NCI-H146 treated with DMSO at 0.1 percent for 48 hours (cell line): ENCODE measurements around the gene B3GNT3.
"Not testable (repeated sequence)": the region's sequence is repeated elsewhere in the genome, so short reads cannot be mapped to it uniquely, and the experiment has no call there.

Source experiments
- DNase-seq: peaks from one replicate; lab custom pipeline; 2025; ENCODE audit not compliant: unreplicated experiment; lab: John Stamatoyannopoulos, UW

B3GNT3 gene

GRCh38 chr19:17766543-17767131 is 28.3 kb upstream of the B3GNT3 start:
- DNase-seq: peak; percentile 53

- DNase-seq: no peak
Observed at GRCh38 chr19:17767559-17767958, 27.4 kb upstream of the B3GNT3 start.

- no peak for DNase-seq
Observed at GRCh38 chr19:17770613-17771012, 24.3 kb upstream of the B3GNT3 start.

GRCh38 chr19:17772172-17772571 is 22.8 kb upstream of the B3GNT3 start:
- no peak for DNase-seq

GRCh38 chr19:17775245-17775927 is 19.6 kb upstream of the B3GNT3 start:
- DNase-seq: no peak

GRCh38 chr19:17775991-17776803 is 18.7 kb upstream of the B3GNT3 start:
- no peak for DNase-seq

- DNase-seq: not testable (repeated sequence)
Observed at GRCh38 chr19:17777840-17778239, 17.1 kb upstream of the B3GNT3 start.

- DNase-seq: peak; percentile 74
Observed at GRCh38 chr19:17778251-17778967, 16.5 kb upstream of the B3GNT3 start.

GRCh38 chr19:17778968-17779929 is 15.7 kb upstream of the B3GNT3 start:
- DNase-seq: peak; percentile 29

GRCh38 chr19:17780781-17781180 is 14.2 kb upstream of the B3GNT3 start:
- no peak for DNase-seq

GRCh38 chr19:17783721-17784120 is 11.2 kb upstream of the B3GNT3 start:
- not testable (repeated sequence) for DNase-seq

- peak; percentile 28 for DNase-seq
Observed at GRCh38 chr19:17784201-17785008, 10.5 kb upstream of the B3GNT3 start.

GRCh38 chr19:17787274-17787913 is 7.5 kb upstream of the B3GNT3 start:
- DNase-seq: no peak

- DNase-seq: no peak
Observed at GRCh38 chr19:17788632-17789031, 6.3 kb upstream of the B3GNT3 start.

- DNase-seq: no peak
Observed at GRCh38 chr19:17790059-17790780, 4.7 kb upstream of the B3GNT3 start.

- no peak for DNase-seq
Observed at GRCh38 chr19:17794412-17794730, 567 bp upstream of the B3GNT3 start.

- no peak for DNase-seq
Observed at GRCh38 chr19:17795495-17795856, 538 bp downstream of the B3GNT3 start.

- no peak for DNase-seq
Observed at GRCh38 chr19:17796013-17796837, 1.3 kb downstream of the B3GNT3 start.
